Neural progenitor cell (in vitro differentiated cells): ENCODE results near the gene IFITM10. TPM values are rescaled to one million over a fixed set of nuclear protein-coding genes. Genes with fewer than 3 reads are reported as not detected.

Source experiments
- DNase-seq: peaks from one replicate; pipeline ENCODE4 v3.0.0-alpha.2; 2016; ENCODE audit warnings: low spot score
- H2AFZ ChIP-seq: fragments of 200-600 bp; sonication (generic); replicated peaks from 2 replicates; pipeline ENCODE4 v1.6.1; 2016; ENCODE audit warnings: antibody characterized with exemption
- H3F3A ChIP-seq: fragments of 200-600 bp; sonication (generic); 2 replicates; pipeline ENCODE4 v1.6.1; 2016; ENCODE audit warnings: antibody characterized with exemption, low read depth
- H3K27ac ChIP-seq: fragments of 200-600 bp; sonication (generic); 2 replicates; pipeline ENCODE4 v1.5.1; 2016; ENCODE audit warnings: mild to moderate bottlenecking
- H3K27me3 ChIP-seq: fragments of 200-600 bp; sonication (generic); 2 replicates; pipeline ENCODE4 v1.6.1; 2016; ENCODE audit warnings: mild to moderate bottlenecking, moderate library complexity
- H3K36me3 ChIP-seq: fragments of 200-600 bp; sonication (generic); 2 replicates; pipeline ENCODE4 v1.5.1; 2016
- H3K4me1 ChIP-seq: fragments of 200-600 bp; sonication (generic); 2 replicates; pipeline ENCODE4 v1.6.1; 2016; ENCODE audit warnings: mixed run types
- H3K4me2 ChIP-seq: fragments of 200-600 bp; sonication (generic); 2 replicates; pipeline ENCODE4 v1.6.1; 2016
- H3K4me3 ChIP-seq: fragments of 200-600 bp; sonication (generic); 2 replicates; pipeline ENCODE4 v1.5.1; 2016
- H3K79me2 ChIP-seq: fragments of 200-600 bp; sonication (generic); 2 replicates; pipeline ENCODE4 v1.6.1; 2016; ENCODE audit warnings: low read depth
- H3K9ac ChIP-seq: fragments of 200-600 bp; sonication (generic); 2 replicates; pipeline ENCODE4 v1.6.1; 2016
- H3K9me3 ChIP-seq: fragments of 200-600 bp; sonication (generic); 2 replicates; pipeline ENCODE4 v1.5.1; 2016; ENCODE audit warnings: low read depth
- H4K20me1 ChIP-seq: fragments of 200-600 bp; sonication (generic); 2 replicates; pipeline ENCODE4 v1.6.1; 2016; ENCODE audit warnings: low read depth
- H3K27ac Mint-ChIP-seq: 3 replicates; pipeline ENCODE4 v1.8.0; 2021; ENCODE audit warnings: mixed read lengths
- H3K27me3 Mint-ChIP-seq: 2 replicates; pipeline ENCODE4 v1.8.0; 2022; ENCODE audit warnings: low read depth, mild to moderate bottlenecking, inconsistent platforms, moderate library complexity, mixed read lengths; ENCODE audit not compliant: insufficient read depth
- H3K36me3 Mint-ChIP-seq: 3 replicates; pipeline ENCODE4 v1.8.0; 2021; ENCODE audit warnings: mixed read lengths
- H3K4me1 Mint-ChIP-seq: 3 replicates; pipeline ENCODE4 v1.8.0; 2021; ENCODE audit warnings: mixed read lengths
- H3K4me3 Mint-ChIP-seq: 3 replicates; pipeline ENCODE4 v1.8.0; 2021; ENCODE audit warnings: mild to moderate bottlenecking, moderate library complexity, mixed read lengths
- H3K9me3 Mint-ChIP-seq: 3 replicates; pipeline ENCODE4 v1.8.0; 2020; ENCODE audit warnings: mixed read lengths
- CTCF ChIP-seq: fragments of 200-600 bp; sonication (generic); IDR thresholded peaks from 2 replicates; pipeline ENCODE4 v1.5.1; 2017; ENCODE audit warnings: antibody characterized with exemption, mild to moderate bottlenecking
- EZH2 ChIP-seq: fragments of 200-600 bp; sonication (generic); IDR thresholded peaks from 2 replicates; pipeline ENCODE4 v1.6.1; 2017; ENCODE audit warnings: antibody characterized with exemption, mild to moderate bottlenecking, moderate library complexity
- EZH2phosphoT487 ChIP-seq: fragments of 200-600 bp; sonication (generic); IDR thresholded peaks from 2 replicates; pipeline ENCODE4 v1.6.1; 2017; ENCODE audit warnings: antibody characterized with exemption
- total RNA-seq: library from RNA; depleted of rRNA; stranded (reverse); fragments of >200 nt; gene quantifications from 2 replicates; pipeline ENCODE4 v1.2.3, GENCODE V29; 2015; ENCODE audit warnings: low replicate concordance

Gene IFITM10
- total RNA-seq, 1 donor from 2014 or later = not detected

- peak overlapping the region; percentile 61 for H3K27ac Mint-ChIP-seq
- peak overlapping the region; percentile 74 for H3K4me3 Mint-ChIP-seq
These were observed 21.3 kb upstream of the IFITM10 start for GRCh38 chr11:1771700-1772099.

GRCh38 chr11:1771273-1771672 is 20.9 kb upstream of the IFITM10 start:
- Histone ChIP-seq H3F3A (peaks cover 5% of the 10 kb centered on the region), H4K20me1 (no peaks in the 10 kb centered on the region), H3K4me3 (no peak overlapping the region), H2AFZ (no peak overlapping the region), H3K9me3 (no peaks in the 10 kb centered on the region), H3K4me2 (no peak overlapping the region), H3K27ac (no peak overlapping the region), H3K79me2 (no peaks in the 10 kb centered on the region), H3K36me3 (no peaks in the 10 kb centered on the region), H3K27me3 (no peaks in the 10 kb centered on the region), H3K4me1 (no peaks in the 10 kb centered on the region), H3K9ac (no peak overlapping the region)
- Mint-ChIP-seq H3K9me3 (peaks cover 10% of the 10 kb centered on the region), H3K36me3 (peaks cover 3% of the 10 kb centered on the region), H3K27me3 (peaks cover 7% of the 10 kb centered on the region), H3K27ac (no peak overlapping the region), H3K4me1 (peaks cover 29% of the 10 kb centered on the region), H3K4me3 (no peak overlapping the region)
- DNase-seq = no peak
- TF ChIP-seq EZH2 (no peak), EZH2phosphoT487 (no peak), CTCF (no peak)

More at GRCh38 chr11:1771700-1772099, 21.3 kb upstream of the IFITM10 start:
- no peaks in the 10 kb centered on the region for H3K9me3 ChIP-seq
- H3K36me3 ChIP-seq = no peaks in the 10 kb centered on the region
- TF ChIP-seq EZH2phosphoT487 (no peak), CTCF (no peak), EZH2 (no peak)
- H3F3A ChIP-seq = peaks cover 5% of the 10 kb centered on the region
- H3K4me2 ChIP-seq = no peak overlapping the region
- no peak for DNase-seq
- H2AFZ ChIP-seq = no peak overlapping the region
- H3K27ac ChIP-seq = no peak overlapping the region
- Mint-ChIP-seq H3K27me3 (peaks cover 7% of the 10 kb centered on the region), H3K4me1 (peaks cover 29% of the 10 kb centered on the region), H3K9me3 (peaks cover 11% of the 10 kb centered on the region), H3K36me3 (peaks cover 4% of the 10 kb centered on the region)
- H3K79me2 ChIP-seq = no peaks in the 10 kb centered on the region
- no peak overlapping the region for H3K4me3 ChIP-seq
- no peaks in the 10 kb centered on the region for H3K27me3 ChIP-seq
- no peaks in the 10 kb centered on the region for H4K20me1 ChIP-seq
- no peak overlapping the region for H3K9ac ChIP-seq
- no peaks in the 10 kb centered on the region for H3K4me1 ChIP-seq

- H3K4me3 Mint-ChIP-seq = no peak overlapping the region
- Histone ChIP-seq H3F3A (peaks cover 5% of the 10 kb centered on the region), H4K20me1 (no peaks in the 10 kb centered on the region), H3K27me3 (no peaks in the 10 kb centered on the region), H3K27ac (no peak overlapping the region), H3K4me2 (no peak overlapping the region), H3K79me2 (no peaks in the 10 kb centered on the region), H3K9me3 (no peaks in the 10 kb centered on the region), H3K4me3 (no peak overlapping the region), H3K36me3 (no peaks in the 10 kb centered on the region), H3K9ac (no peak overlapping the region), H2AFZ (no peak overlapping the region), H3K4me1 (no peaks in the 10 kb centered on the region)
- peaks cover 10% of the 10 kb centered on the region for H3K9me3 Mint-ChIP-seq
- no peak for TF ChIP-seq CTCF
- H3K27ac Mint-ChIP-seq = no peak overlapping the region
- H3K4me1 Mint-ChIP-seq = peaks cover 29% of the 10 kb centered on the region
- DNase-seq = no peak
- H3K27me3 Mint-ChIP-seq = peaks cover 9% of the 10 kb centered on the region
- peaks cover 3% of the 10 kb centered on the region for H3K36me3 Mint-ChIP-seq
These were observed 20.1 kb upstream of the IFITM10 start for GRCh38 chr11:1770528-1770927.
